WTC11 (cell line): Measurements from ENCODE around the gene PROZ. TPM values are rescaled to one million over a fixed set of nuclear protein-coding genes. Genes with fewer than 3 reads are reported as not detected.

Experiments used
- ATAC-seq: fragments of 200-7000 bp; cut with Tn5 transposase; 2 replicates; pipeline ENCODE4 v1.10.0; 2021; ENCODE audit warnings: mild to moderate bottlenecking, moderate library complexity
- CTCF ChIA-PET: fragments of 300-600 bp; sonication (Branson Sonifier 250); formaldehyde crosslinking; loops from one replicate; lab custom pipeline; 2021; ENCODE audit warnings: antibody characterized with exemption; lab: Charles Lee
- POLR2A ChIA-PET: fragments of 350-600 bp; sonication (Branson Sonifier 250); formaldehyde crosslinking; loops from one replicate; lab custom pipeline; 2021; ENCODE audit warnings: antibody characterized with exemption; lab: Charles Lee
- DNase-seq: peaks from one replicate; pipeline ENCODE4 v3.0.0; 2021; ENCODE audit warnings: low spot score
- H3K27ac Mint-ChIP-seq: 2 replicates; pipeline ENCODE4 v1.8.0; 2021; ENCODE audit warnings: mixed read lengths
- H3K27me3 Mint-ChIP-seq: 2 replicates; pipeline ENCODE4 v1.8.0; 2021; ENCODE audit warnings: low read depth, mild to moderate bottlenecking, moderate library complexity, mixed read lengths
- H3K36me3 Mint-ChIP-seq: 2 replicates; pipeline ENCODE4 v1.8.0; 2021; ENCODE audit warnings: mixed read lengths
- H3K4me1 Mint-ChIP-seq: 2 replicates; pipeline ENCODE4 v1.8.0; 2022; ENCODE audit warnings: mixed read lengths
- H3K4me3 Mint-ChIP-seq: 2 replicates; pipeline ENCODE4 v1.8.0; 2021; ENCODE audit warnings: mild to moderate bottlenecking, moderate library complexity, mixed read lengths
- H3K9me3 Mint-ChIP-seq: 2 replicates; pipeline ENCODE4 v1.8.0; 2021; ENCODE audit warnings: mixed read lengths
- E2F4 ChIP-seq: sonication (generic); formaldehyde crosslinking; IDR thresholded peaks from 2 replicates; pipeline ENCODE4 v1.8.1; 2022; ENCODE audit warnings: low read depth, mild to moderate bottlenecking, moderate library complexity, missing genetic modification reagents, borderline replicate concordance
- HMGA2 ChIP-seq: fragments of 250-450 bp; sonication (Bioruptor Pico); IDR thresholded peaks from 2 replicates; pipeline ENCODE4 v1.4.0; 2021; ENCODE audit warnings: mild to moderate bottlenecking, moderate library complexity
- HMGXB4 ChIP-seq: sonication (generic); formaldehyde crosslinking; IDR thresholded peaks from 2 replicates; pipeline ENCODE4 v1.8.1; 2023; ENCODE audit warnings: mild to moderate bottlenecking, moderate library complexity, missing genetic modification reagents
- JUN ChIP-seq: sonication (generic); formaldehyde crosslinking; IDR thresholded peaks from 2 replicates; pipeline ENCODE4 v1.8.0; 2023; ENCODE audit warnings: mild to moderate bottlenecking, missing genetic modification reagents
- STAT6 ChIP-seq: sonication (generic); formaldehyde crosslinking; conservative IDR thresholded peaks from 2 replicates; pipeline ENCODE4 v1.8.1; 2023; ENCODE audit warnings: mild to moderate bottlenecking, low read depth, missing genetic modification reagents, moderate library complexity
- TEAD4 ChIP-seq: sonication (generic); formaldehyde crosslinking; IDR thresholded peaks from 2 replicates; pipeline ENCODE4 v1.8.0; 2022; ENCODE audit warnings: mild to moderate bottlenecking, missing genetic modification reagents
- USF1 ChIP-seq: sonication (generic); formaldehyde crosslinking; IDR thresholded peaks from 2 replicates; pipeline ENCODE4 v1.8.0; 2022; ENCODE audit warnings: mild to moderate bottlenecking, missing genetic modification reagents
- ZNF232 ChIP-seq: sonication (generic); formaldehyde crosslinking; IDR thresholded peaks from 2 replicates; pipeline ENCODE4 v1.8.0; 2022; ENCODE audit warnings: mild to moderate bottlenecking, missing genetic modification reagents
- total RNA-seq: library from RNA; stranded (reverse); gene quantifications from 3 replicates; pipeline ENCODE4 v1.2.3, GENCODE V29; 2021
- TF ChIP-seq, protein P1 (sequence below): fragments of 250-450 bp; sonication (Bioruptor Pico); IDR thresholded peaks from 2 replicates; pipeline ENCODE4 v1.9.0; 2021; ENCODE audit warnings: mild to moderate bottlenecking, borderline replicate concordance
- TF ChIP-seq, protein P2 (sequence below): fragments of 250-450 bp; sonication (Bioruptor Pico); IDR thresholded peaks from 2 replicates; pipeline ENCODE4 v2.1.2; 2022; ENCODE audit warnings: mild to moderate bottlenecking, moderate library complexity
- TF ChIP-seq, protein P3 (sequence below): sonication (generic); formaldehyde crosslinking; IDR thresholded peaks from 2 replicates; pipeline ENCODE4 v1.8.0; 2022; ENCODE audit warnings: missing genetic modification reagents

Gene PROZ
- total RNA-seq, 1 experiment from 2014 or later, result not detected

GRCh38 chr13:113219256-113219940 lies 61.0 kb downstream of the PROZ start:
- Mint-ChIP-seq H3K27me3 (no peaks in the 10 kb centered on the region), H3K9me3 (no peaks in the 10 kb centered on the region), H3K4me1 (peaks cover 3% of the 10 kb centered on the region; the same call in 1 of the 2 replicates), H3K4me3 (no peak overlapping the region), H3K36me3 (peaks cover 43% of the 10 kb centered on the region), H3K27ac (peak overlapping the region; percentile 81; the same call in 1 of the 2 replicates)
- ChIA-PET POLR2A (interaction anchor here (1.2 kb wide), 1 partner anchor 10 kb away, joined by 3 read pairs; the partner anchor contains the start of gene CUL4A), CTCF (no interaction called here)
- ATAC-seq (no peak), DNase-seq (no peak)
- no peak for TF ChIP-seq JUN (CRISPR knock-in tag)
- TF ChIP-seq TEAD4 (CRISPR knock-in tag), result no peak
- TF ChIP-seq, protein P1, sequence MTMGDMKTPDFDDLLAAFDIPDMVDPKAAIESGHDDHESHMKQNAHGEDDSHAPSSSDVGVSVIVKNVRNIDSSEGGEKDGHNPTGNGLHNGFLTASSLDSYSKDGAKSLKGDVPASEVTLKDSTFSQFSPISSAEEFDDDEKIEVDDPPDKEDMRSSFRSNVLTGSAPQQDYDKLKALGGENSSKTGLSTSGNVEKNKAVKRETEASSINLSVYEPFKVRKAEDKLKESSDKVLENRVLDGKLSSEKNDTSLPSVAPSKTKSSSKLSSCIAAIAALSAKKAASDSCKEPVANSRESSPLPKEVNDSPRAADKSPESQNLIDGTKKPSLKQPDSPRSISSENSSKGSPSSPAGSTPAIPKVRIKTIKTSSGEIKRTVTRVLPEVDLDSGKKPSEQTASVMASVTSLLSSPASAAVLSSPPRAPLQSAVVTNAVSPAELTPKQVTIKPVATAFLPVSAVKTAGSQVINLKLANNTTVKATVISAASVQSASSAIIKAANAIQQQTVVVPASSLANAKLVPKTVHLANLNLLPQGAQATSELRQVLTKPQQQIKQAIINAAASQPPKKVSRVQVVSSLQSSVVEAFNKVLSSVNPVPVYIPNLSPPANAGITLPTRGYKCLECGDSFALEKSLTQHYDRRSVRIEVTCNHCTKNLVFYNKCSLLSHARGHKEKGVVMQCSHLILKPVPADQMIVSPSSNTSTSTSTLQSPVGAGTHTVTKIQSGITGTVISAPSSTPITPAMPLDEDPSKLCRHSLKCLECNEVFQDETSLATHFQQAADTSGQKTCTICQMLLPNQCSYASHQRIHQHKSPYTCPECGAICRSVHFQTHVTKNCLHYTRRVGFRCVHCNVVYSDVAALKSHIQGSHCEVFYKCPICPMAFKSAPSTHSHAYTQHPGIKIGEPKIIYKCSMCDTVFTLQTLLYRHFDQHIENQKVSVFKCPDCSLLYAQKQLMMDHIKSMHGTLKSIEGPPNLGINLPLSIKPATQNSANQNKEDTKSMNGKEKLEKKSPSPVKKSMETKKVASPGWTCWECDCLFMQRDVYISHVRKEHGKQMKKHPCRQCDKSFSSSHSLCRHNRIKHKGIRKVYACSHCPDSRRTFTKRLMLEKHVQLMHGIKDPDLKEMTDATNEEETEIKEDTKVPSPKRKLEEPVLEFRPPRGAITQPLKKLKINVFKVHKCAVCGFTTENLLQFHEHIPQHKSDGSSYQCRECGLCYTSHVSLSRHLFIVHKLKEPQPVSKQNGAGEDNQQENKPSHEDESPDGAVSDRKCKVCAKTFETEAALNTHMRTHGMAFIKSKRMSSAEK (CRISPR knock-in tag), result no peak
- TF ChIP-seq ZNF232 (CRISPR knock-in tag), result no peak
- TF ChIP-seq E2F4, result no peak
- no peak for TF ChIP-seq STAT6 (CRISPR knock-in tag)
- TF ChIP-seq USF1, result no peak
- TF ChIP-seq, protein P2, sequence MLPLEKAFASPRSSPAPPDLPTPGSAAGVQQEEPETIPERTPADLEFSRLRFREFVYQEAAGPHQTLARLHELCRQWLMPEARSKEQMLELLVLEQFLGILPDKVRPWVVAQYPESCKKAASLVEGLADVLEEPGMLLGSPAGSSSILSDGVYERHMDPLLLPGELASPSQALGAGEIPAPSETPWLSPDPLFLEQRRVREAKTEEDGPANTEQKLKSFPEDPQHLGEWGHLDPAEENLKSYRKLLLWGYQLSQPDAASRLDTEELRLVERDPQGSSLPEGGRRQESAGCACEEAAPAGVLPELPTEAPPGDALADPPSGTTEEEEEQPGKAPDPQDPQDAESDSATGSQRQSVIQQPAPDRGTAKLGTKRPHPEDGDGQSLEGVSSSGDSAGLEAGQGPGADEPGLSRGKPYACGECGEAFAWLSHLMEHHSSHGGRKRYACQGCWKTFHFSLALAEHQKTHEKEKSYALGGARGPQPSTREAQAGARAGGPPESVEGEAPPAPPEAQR (CRISPR knock-in tag), result no peak
- no peak for TF ChIP-seq HMGXB4 (CRISPR knock-in tag)

GRCh38 chr13:113220141-113220598 lies 61.7 kb downstream of the PROZ start:
- no peak overlapping the region for H3K4me3 Mint-ChIP-seq
- H3K27me3 Mint-ChIP-seq, result no peaks in the 10 kb centered on the region
- peaks cover 51% of the 10 kb centered on the region for H3K36me3 Mint-ChIP-seq
- peaks cover 3% of the 10 kb centered on the region; the same call in 1 of the 2 replicates for H3K4me1 Mint-ChIP-seq
- DNase-seq (no peak), ATAC-seq (no peak)
- H3K27ac Mint-ChIP-seq, result peak overlapping the region; percentile 88
- CTCF ChIA-PET, result no interaction called here
- POLR2A ChIA-PET, result interaction anchor here (1.2 kb wide), 1 partner anchor 11 kb away, joined by 3 read pairs; the partner anchor contains the start of gene CUL4A
- H3K9me3 Mint-ChIP-seq, result no peaks in the 10 kb centered on the region
- TF ChIP-seq HMGA2 (CRISPR knock-in tag), result no peak
- TF ChIP-seq, protein P1 (CRISPR knock-in tag), result no peak
- TF ChIP-seq, protein P3, sequence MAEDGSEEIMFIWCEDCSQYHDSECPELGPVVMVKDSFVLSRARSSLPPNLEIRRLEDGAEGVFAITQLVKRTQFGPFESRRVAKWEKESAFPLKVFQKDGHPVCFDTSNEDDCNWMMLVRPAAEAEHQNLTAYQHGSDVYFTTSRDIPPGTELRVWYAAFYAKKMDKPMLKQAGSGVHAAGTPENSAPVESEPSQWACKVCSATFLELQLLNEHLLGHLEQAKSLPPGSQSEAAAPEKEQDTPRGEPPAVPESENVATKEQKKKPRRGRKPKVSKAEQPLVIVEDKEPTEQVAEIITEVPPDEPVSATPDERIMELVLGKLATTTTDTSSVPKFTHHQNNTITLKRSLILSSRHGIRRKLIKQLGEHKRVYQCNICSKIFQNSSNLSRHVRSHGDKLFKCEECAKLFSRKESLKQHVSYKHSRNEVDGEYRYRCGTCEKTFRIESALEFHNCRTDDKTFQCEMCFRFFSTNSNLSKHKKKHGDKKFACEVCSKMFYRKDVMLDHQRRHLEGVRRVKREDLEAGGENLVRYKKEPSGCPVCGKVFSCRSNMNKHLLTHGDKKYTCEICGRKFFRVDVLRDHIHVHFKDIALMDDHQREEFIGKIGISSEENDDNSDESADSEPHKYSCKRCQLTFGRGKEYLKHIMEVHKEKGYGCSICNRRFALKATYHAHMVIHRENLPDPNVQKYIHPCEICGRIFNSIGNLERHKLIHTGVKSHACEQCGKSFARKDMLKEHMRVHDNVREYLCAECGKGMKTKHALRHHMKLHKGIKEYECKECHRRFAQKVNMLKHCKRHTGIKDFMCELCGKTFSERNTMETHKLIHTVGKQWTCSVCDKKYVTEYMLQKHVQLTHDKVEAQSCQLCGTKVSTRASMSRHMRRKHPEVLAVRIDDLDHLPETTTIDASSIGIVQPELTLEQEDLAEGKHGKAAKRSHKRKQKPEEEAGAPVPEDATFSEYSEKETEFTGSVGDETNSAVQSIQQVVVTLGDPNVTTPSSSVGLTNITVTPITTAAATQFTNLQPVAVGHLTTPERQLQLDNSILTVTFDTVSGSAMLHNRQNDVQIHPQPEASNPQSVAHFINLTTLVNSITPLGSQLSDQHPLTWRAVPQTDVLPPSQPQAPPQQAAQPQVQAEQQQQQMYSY (CRISPR knock-in tag), result no peak
